ENCODE data around the gene UMAD1.

GRCh38 chr7:7738622-7739021 is 98.1 kb downstream of the UMAD1 start:
- TF ChIP-seq POLR2AphosphoS5 (IDR thresholded peaks at IDR 0.05; ENCODE audit: low read depth, low read length) (no peak), TAF1 (IDR thresholded peaks at IDR 0.05; ENCODE audit: borderline replicate concordance, low read depth, low read length) (no peak), POLR2A (IDR thresholded peaks at IDR 0.05; ENCODE audit: low read depth, low read length) (no peak)
